CD14-positive monocyte (primary cell): ENCODE data around the gene XCR1. TPM values are rescaled to one million over a fixed set of nuclear protein-coding genes. Genes with fewer than 3 reads are reported as not detected.

ENCODE experiments used
- DNase-seq, 3 donors: peaks; one replicate each; pipeline ENCODE4 v3.0.0-alpha.2; 2011 to 2022
- H2AFZ ChIP-seq: 2 replicates; pipeline ENCODE4 v1.6.0; 2012; ENCODE audit warnings: mild to moderate bottlenecking, low read depth, low read length, inconsistent platforms; ENCODE audit not compliant: insufficient read depth, poor library complexity, severe bottlenecking
- H3K27ac ChIP-seq, 2 donors: 1 replicate in 1 of 2; 2 replicates in 1 of 2; pipeline ENCODE4 v1.5.1; 2012 to 2013; ENCODE audit warnings: low read length in 2 of 2, control low read depth in 1 of 2, inconsistent platforms in 1 of 2, low read depth in 1 of 2, mild to moderate bottlenecking in 1 of 2
- H3K27me3 ChIP-seq, 2 donors: one replicate each; pipeline versions ENCODE4 v1.6.0 to v1.6.1; 2011 to 2013; ENCODE audit warnings: low read length in 2 of 2; ENCODE audit not compliant: control insufficient read depth in 2 of 2, insufficient read depth in 2 of 2
- H3K36me3 ChIP-seq, 2 donors: replicated peaks in 1 of 2; 1 replicate in 1 of 2; 2 replicates in 1 of 2; pipeline versions ENCODE4 v1.5.1 to v1.6.1; 2012 to 2013; ENCODE audit warnings: low read length in 2 of 2, control low read depth in 1 of 2, inconsistent platforms in 1 of 2, mild to moderate bottlenecking in 1 of 2; ENCODE audit not compliant: insufficient read depth in 2 of 2, control insufficient read depth in 1 of 2
- H3K4me1 ChIP-seq, 2 donors: 1 replicate in 1 of 2; 2 replicates in 1 of 2; pipeline versions ENCODE4 v1.5.1 to v1.6.1; 2012 to 2013; ENCODE audit warnings: low read length in 2 of 2, control low read depth in 1 of 2, inconsistent platforms in 1 of 2, mild to moderate bottlenecking in 1 of 2, moderate library complexity in 1 of 2; ENCODE audit not compliant: insufficient read depth in 2 of 2, control insufficient read depth in 1 of 2
- H3K4me2 ChIP-seq: replicated peaks from 2 replicates; pipeline ENCODE3; 2012; ENCODE audit warnings: low read length, moderate library complexity, mild to moderate bottlenecking; ENCODE audit not compliant: poor library complexity, severe bottlenecking; ENCODE audit errors: extremely low read depth
- H3K4me3 ChIP-seq, 3 experiments: fragments of 200-600 bp in 1 of 3; sonication (generic) in 1 of 3; replicated peaks in 1 of 3; 1 replicate in 2 of 3; 2 replicates in 1 of 3; pipeline ENCODE4 v1.5.1; 2011 to 2013; ENCODE audit warnings: low read length in 3 of 3, mild to moderate bottlenecking in 3 of 3, control low read depth in 2 of 3, low read depth in 2 of 3, inconsistent platforms in 1 of 3, moderate library complexity in 1 of 3
- H3K79me2 ChIP-seq: 2 replicates; pipeline ENCODE4 v1.6.0; 2012; ENCODE audit warnings: mild to moderate bottlenecking, control low read depth, inconsistent platforms, low read length, moderate library complexity; ENCODE audit not compliant: insufficient read depth
- H3K9ac ChIP-seq: 2 replicates; pipeline ENCODE4 v1.6.0; 2017; ENCODE audit warnings: low read length, mild to moderate bottlenecking; ENCODE audit not compliant: insufficient read depth, poor library complexity, severe bottlenecking
- H3K9me3 ChIP-seq, 2 donors: replicated peaks in 1 of 2; 1 replicate in 1 of 2; 2 replicates in 1 of 2; pipeline versions ENCODE4 v1.5.1 to v1.6.1; 2012 to 2013; ENCODE audit warnings: low read length in 2 of 2, control low read depth in 1 of 2; ENCODE audit not compliant: control insufficient read depth in 1 of 2, insufficient read depth in 1 of 2
- H4K20me1 ChIP-seq: 2 replicates; pipeline ENCODE4 v1.6.0; 2012; ENCODE audit warnings: mild to moderate bottlenecking, low read length, control low read depth, moderate library complexity; ENCODE audit not compliant: insufficient read depth
- H3K27ac Mint-ChIP-seq, 7 donors: one replicate each; pipeline ENCODE4 v1.8.0; 2020; ENCODE audit warnings: mild to moderate bottlenecking in 7 of 7, mixed read lengths in 7 of 7, moderate library complexity in 6 of 7, inconsistent platforms in 2 of 7
- H3K27me3 Mint-ChIP-seq, 3 donors: one replicate each; pipeline ENCODE4 v1.8.0; 2021 to 2022; ENCODE audit warnings: low read depth in 3 of 3, mild to moderate bottlenecking in 3 of 3, mixed read lengths in 3 of 3, moderate library complexity in 3 of 3, inconsistent platforms in 1 of 3
- H3K36me3 Mint-ChIP-seq, 2 donors: one replicate each; pipeline ENCODE4 v1.8.0; 2020; ENCODE audit warnings: mixed read lengths in 2 of 2, inconsistent platforms in 1 of 2, mild to moderate bottlenecking in 1 of 2
- H3K4me1 Mint-ChIP-seq: one replicate; pipeline ENCODE4 v1.8.0; 2020; ENCODE audit warnings: mild to moderate bottlenecking, mixed read lengths
- H3K4me3 Mint-ChIP-seq, 2 donors: one replicate each; pipeline ENCODE4 v1.8.0; 2020; ENCODE audit warnings: mild to moderate bottlenecking in 2 of 2, mixed read lengths in 2 of 2, moderate library complexity in 1 of 2
- H3K9me3 Mint-ChIP-seq, 7 donors: one replicate each; pipeline ENCODE4 v1.8.0; 2020 to 2022; ENCODE audit warnings: mixed read lengths in 7 of 7, mild to moderate bottlenecking in 6 of 7, moderate library complexity in 6 of 7, inconsistent platforms in 2 of 7
- CTCF ChIP-seq: fragments of 200-600 bp; IDR thresholded peaks from one replicate; pipeline ENCODE4 v1.8.0; 2022; ENCODE audit warnings: antibody characterized with exemption, mild to moderate bottlenecking
- WGBS: methylation state at CpG from one replicate; pipeline ENCODE4 v1.1.5; 2013; ENCODE audit warnings: missing lambda C conversion rate; ENCODE audit not compliant: insufficient coverage; 5-methylcytosine and 5-hydroxymethylcytosine counted together
- intact Hi-C, 2 donors: fragments of 100-400 bp; cut with micrococcal nuclease; formaldehyde crosslinking; loops; one replicate each; pipeline versions ENCODE4 v1.15.0 to v1.15.1; 2023
- polyA plus RNA-seq, 3 donors: library from polyadenylated mRNA; depleted of rRNA in 1 of 3; unstranded in 2 of 3; stranded (reverse) in 1 of 3; fragments of 300-500 nt in 2 of 3; fragments of >200 nt in 1 of 3; fragmentation: Illumina TruSeq in 2 of 3; gene quantifications; 1 replicate in 2 of 3; 2 replicates in 1 of 3; pipeline ENCODE4 v1.2.3, GENCODE V29; 2012 to 2021

The XCR1 gene
- polyA plus RNA-seq, 3 donors, result 0.03 to 0.05 TPM; not detected in 1

GRCh38 chr3:45972534-45973402, 54.5 kb downstream of the XCR1 start:
- Histone ChIP-seq H3K4me2 (peak overlapping the region; percentile 57), H3K9ac (peak overlapping the region; percentile 52), H3K27me3 (no peaks in the 10 kb centered on the region), H3K9me3 (no peaks in the 10 kb centered on the region), H3K27ac (peak overlapping the region; percentile 87 to 95), H3K4me3 (peak overlapping the region in 2 of 3 experiments; percentile 3 to 46), H3K79me2 (no peaks in the 10 kb centered on the region), H3K4me1 (peaks cover 27 to 31% of the 10 kb centered on the region in 2 donors), H2AFZ (peak overlapping the region; percentile 48), H4K20me1 (no peaks in the 10 kb centered on the region), H3K36me3 (peaks cover 53 to 65% of the 10 kb centered on the region in 2 donors)
- Mint-ChIP-seq H3K4me1 (peaks cover 35% of the 10 kb centered on the region), H3K27me3 (peaks cover 0 to 2% (median 0%) of the 10 kb centered on the region in 3 donors), H3K9me3 (no peaks in the 10 kb centered on the region), H3K4me3 (peak overlapping the region; percentile 41 to 63), H3K36me3 (peaks cover 72 to 83% of the 10 kb centered on the region in 2 donors), H3K27ac (peak overlapping the region; percentile 92 to 98 (median 97))
- peak; percentile 88 to 95 (median 94) for DNase-seq
- no peak for TF ChIP-seq CTCF
- 67% methylated on average over 3 of the region's 6 CpGs for WGBS
- intact Hi-C loops, result no loop called here

- Mint-ChIP-seq H3K27me3 (peaks cover 0 to 3% (median 2%) of the 10 kb centered on the region in 3 donors), H3K4me1 (peaks cover 32% of the 10 kb centered on the region), H3K27ac (no peak overlapping the region), H3K4me3 (no peak overlapping the region), H3K36me3 (peaks cover 74 to 85% of the 10 kb centered on the region in 2 donors), H3K9me3 (peaks cover 0 to 1% (median 0%) of the 10 kb centered on the region in 7 donors)
- Histone ChIP-seq H2AFZ (no peak overlapping the region), H3K27ac (no peak overlapping the region), H4K20me1 (no peaks in the 10 kb centered on the region), H3K9ac (no peak overlapping the region), H3K4me3 (no peak overlapping the region), H3K27me3 (no peaks in the 10 kb centered on the region), H3K4me2 (no peak overlapping the region), H3K36me3 (peaks cover 55 to 67% of the 10 kb centered on the region in 2 donors), H3K4me1 (peaks cover 27 to 31% of the 10 kb centered on the region in 2 donors), H3K9me3 (no peaks in the 10 kb centered on the region), H3K79me2 (no peaks in the 10 kb centered on the region)
- no peak for DNase-seq
- intact Hi-C loops, result no loop called here
- WGBS, result 100% methylated on average over 2 of the region's 3 CpGs
- TF ChIP-seq CTCF, result no peak
Observed at GRCh38 chr3:45969953-45970352, 57.3 kb downstream of the XCR1 start.
